Measurements from ENCODE around the gene SHTN1.

The SHTN1 gene

GRCh38 chr10:116985611-116986010, 19.4 kb downstream of the SHTN1 start:
- DNase-seq (ENCODE audit: low read depth in 2 of 2), result no peak

GRCh38 chr10:116984202-116984990, 20.6 kb downstream of the SHTN1 start:
- DNase-seq (ENCODE audit: low read depth in 2 of 2), result no peak

- no peak for DNase-seq (ENCODE audit: low read depth in 2 of 2)
These were observed 24.9 kb downstream of the SHTN1 start for GRCh38 chr10:116980041-116980440.

GRCh38 chr10:116978901-116979300, 26.1 kb downstream of the SHTN1 start:
- no peak for DNase-seq (ENCODE audit: low read depth in 2 of 2)

- no peak for DNase-seq (ENCODE audit: low read depth in 2 of 2)
These were observed 30.5 kb downstream of the SHTN1 start for GRCh38 chr10:116974456-116975005.

GRCh38 chr10:116973946-116974455, 31.0 kb downstream of the SHTN1 start:
- DNase-seq (ENCODE audit: low read depth in 2 of 2), result no peak

- DNase-seq (ENCODE audit: low read depth in 2 of 2), result no peak
These were observed 31.5 kb downstream of the SHTN1 start for GRCh38 chr10:116973371-116973905.

- no peak for DNase-seq (ENCODE audit: low read depth in 2 of 2)
These were observed 32.9 kb downstream of the SHTN1 start for GRCh38 chr10:116972131-116972530.

- DNase-seq (ENCODE audit: low read depth in 2 of 2), result no peak
These were observed 34.9 kb downstream of the SHTN1 start for GRCh38 chr10:116970050-116970449.

GRCh38 chr10:116968331-116968730, 36.7 kb downstream of the SHTN1 start:
- DNase-seq (ENCODE audit: low read depth in 2 of 2), result no peak

GRCh38 chr10:116961406-116962251, 43.4 kb downstream of the SHTN1 start:
- DNase-seq (ENCODE audit: low read depth in 2 of 2), result no peak

- DNase-seq (ENCODE audit: low read depth in 2 of 2), result no peak
These were observed 44.8 kb downstream of the SHTN1 start for GRCh38 chr10:116960066-116960776.

- DNase-seq (ENCODE audit: low read depth in 2 of 2), result no peak
These were observed 52.3 kb downstream of the SHTN1 start for GRCh38 chr10:116952729-116953128.

GRCh38 chr10:116948530-116948870, 56.5 kb downstream of the SHTN1 start:
- no peak for DNase-seq (ENCODE audit: low read depth in 2 of 2)

- DNase-seq (ENCODE audit: low read depth in 2 of 2), result no peak
These were observed 57.0 kb downstream of the SHTN1 start for GRCh38 chr10:116947841-116948529.

- DNase-seq (ENCODE audit: low read depth in 2 of 2), result no peak
These were observed 60.1 kb downstream of the SHTN1 start for GRCh38 chr10:116944911-116945310.

- DNase-seq (ENCODE audit: low read depth in 2 of 2), result no peak
These were observed 73.2 kb downstream of the SHTN1 start for GRCh38 chr10:116931806-116932205.

GRCh38 chr10:116926426-116926825, 78.6 kb downstream of the SHTN1 start:
- no peak for DNase-seq (ENCODE audit: low read depth in 2 of 2)

- DNase-seq (ENCODE audit: low read depth in 2 of 2), result no peak
These were observed 79.9 kb downstream of the SHTN1 start for GRCh38 chr10:116925056-116925455.

GRCh38 chr10:116919706-116920105, 85.3 kb downstream of the SHTN1 start:
- no peak for DNase-seq (ENCODE audit: low read depth in 2 of 2)

GRCh38 chr10:116919164-116919563, 85.8 kb downstream of the SHTN1 start:
- no peak for DNase-seq (ENCODE audit: low read depth in 2 of 2)
